Kidney epithelial cell (primary cell): ENCODE measurements around the gene DAPK1. TPM values are rescaled to one million over a fixed set of nuclear protein-coding genes. Genes with fewer than 3 reads are reported as not detected.

Experiments
- DNase-seq: peaks from one replicate; pipeline ENCODE4 v3.0.0-alpha.2; 2010; ENCODE audit warnings: low read depth
- H3K27me3 ChIP-seq: 2 replicates; pipeline ENCODE4 v1.6.0; 2011; ENCODE audit warnings: low read length; ENCODE audit not compliant: control insufficient read depth, insufficient read depth
- H3K36me3 ChIP-seq: 2 replicates; pipeline ENCODE4 v1.5.1; 2011; ENCODE audit warnings: low read length; ENCODE audit not compliant: control insufficient read depth, insufficient read depth
- H3K4me3 ChIP-seq: 2 replicates; pipeline ENCODE4 v1.5.1; 2011; ENCODE audit warnings: low read depth, mild to moderate bottlenecking, control low read depth, low read length
- CTCF ChIP-seq: IDR thresholded peaks from 2 replicates; pipeline ENCODE4 v1.5.1; 2011; ENCODE audit warnings: mild to moderate bottlenecking, moderate library complexity, low read length, control low read depth, inconsistent platforms; ENCODE audit not compliant: insufficient read depth, poor library complexity, severe bottlenecking
- total RNA-seq: library from RNA; depleted of rRNA; stranded (reverse); fragments of >200 nt; gene quantifications from 2 replicates; pipeline ENCODE4 v1.2.3, GENCODE V29; 2015

DAPK1 gene
- total RNA-seq, 1 donor from 2014 or later, result 23.5 TPM

DNA sequence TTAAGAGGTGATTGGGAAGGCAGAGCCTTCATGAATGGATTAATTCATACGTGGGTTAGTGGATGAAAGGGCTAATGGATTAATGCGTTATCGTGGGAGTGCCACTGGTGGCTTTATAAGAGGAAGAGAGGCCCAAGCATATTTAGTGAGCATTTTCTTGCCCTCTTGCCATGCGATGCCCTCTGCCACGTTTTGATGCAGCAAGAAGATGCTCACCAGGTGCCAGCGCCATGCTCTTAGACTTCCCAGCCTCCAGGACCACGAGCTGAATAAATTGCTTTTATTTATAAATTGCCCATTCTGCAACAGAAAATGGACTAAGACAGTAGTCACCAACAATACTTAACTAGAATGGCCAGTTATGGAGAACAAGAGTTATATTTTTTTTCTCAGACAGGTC lies 24.2 kb downstream of the DAPK1 start:
- Histone ChIP-seq H3K36me3 (no peaks in the 10 kb centered on the region), H3K27me3 (no peaks in the 10 kb centered on the region), H3K4me3 (no peak overlapping the region)
- DNase-seq, result no peak
- TF ChIP-seq CTCF, result no peak

DNA sequence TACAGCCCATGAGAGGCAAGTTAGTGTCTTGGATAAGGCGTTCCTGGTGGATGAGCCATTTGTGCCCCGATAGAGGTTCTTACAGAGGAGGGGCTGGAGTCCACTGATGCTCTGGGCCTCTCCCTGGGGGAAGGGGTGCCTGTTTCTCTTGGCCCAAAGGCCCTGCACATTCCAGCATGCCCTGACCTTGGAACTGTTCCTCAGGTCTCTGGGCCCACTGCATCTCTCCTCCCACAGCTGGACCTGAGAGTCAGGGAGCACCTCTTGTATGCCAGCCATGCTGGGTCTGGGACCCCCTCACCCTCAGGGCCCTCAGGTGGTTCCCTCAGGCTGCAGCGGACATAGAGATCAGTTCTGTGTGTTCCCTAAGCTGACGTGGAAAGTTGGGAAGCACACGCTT lies 26.4 kb downstream of the DAPK1 start:
- no peak for TF ChIP-seq CTCF
- no peaks in the 10 kb centered on the region for H3K27me3 ChIP-seq
- no peaks in the 10 kb centered on the region for H3K36me3 ChIP-seq
- no peak overlapping the region for H3K4me3 ChIP-seq
- no peak for DNase-seq

DNA sequence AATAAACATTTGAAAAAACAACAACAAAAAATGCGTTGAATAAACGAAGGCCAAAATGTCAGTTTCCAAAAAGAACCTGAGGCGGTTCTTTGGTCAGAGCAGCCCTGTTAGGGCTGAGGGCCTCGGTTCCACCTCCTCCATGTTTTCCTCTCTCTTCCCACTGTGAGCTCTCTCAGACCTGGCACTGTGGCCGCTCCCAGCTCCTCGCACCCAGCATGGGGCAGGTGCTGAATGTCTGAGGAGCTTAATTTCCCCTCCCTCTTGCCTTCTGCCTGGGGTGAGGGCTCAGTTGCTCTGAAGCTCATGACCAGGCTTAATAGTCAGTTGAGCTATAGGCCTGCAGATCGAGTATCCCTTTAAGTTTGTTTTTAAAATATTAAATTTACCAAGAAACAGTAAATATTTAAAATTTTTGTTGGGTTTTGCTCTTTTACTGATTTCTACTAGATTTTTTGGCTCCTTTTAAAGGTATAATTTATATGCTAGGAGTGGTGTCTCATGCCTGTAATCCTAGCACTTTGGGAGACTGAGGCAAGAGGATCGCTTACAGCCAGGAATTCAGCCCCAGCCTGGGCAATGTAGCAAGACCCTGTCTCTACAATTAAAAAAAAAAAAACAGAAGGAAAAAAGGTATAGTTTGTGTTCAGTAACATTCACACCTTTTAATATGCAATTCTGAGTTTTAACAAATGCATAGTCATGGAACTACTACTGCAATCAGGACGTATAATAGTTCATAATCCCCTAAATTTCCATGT lies 28.1 kb downstream of the DAPK1 start:
- no peaks in the 10 kb centered on the region for H3K36me3 ChIP-seq

DNA sequence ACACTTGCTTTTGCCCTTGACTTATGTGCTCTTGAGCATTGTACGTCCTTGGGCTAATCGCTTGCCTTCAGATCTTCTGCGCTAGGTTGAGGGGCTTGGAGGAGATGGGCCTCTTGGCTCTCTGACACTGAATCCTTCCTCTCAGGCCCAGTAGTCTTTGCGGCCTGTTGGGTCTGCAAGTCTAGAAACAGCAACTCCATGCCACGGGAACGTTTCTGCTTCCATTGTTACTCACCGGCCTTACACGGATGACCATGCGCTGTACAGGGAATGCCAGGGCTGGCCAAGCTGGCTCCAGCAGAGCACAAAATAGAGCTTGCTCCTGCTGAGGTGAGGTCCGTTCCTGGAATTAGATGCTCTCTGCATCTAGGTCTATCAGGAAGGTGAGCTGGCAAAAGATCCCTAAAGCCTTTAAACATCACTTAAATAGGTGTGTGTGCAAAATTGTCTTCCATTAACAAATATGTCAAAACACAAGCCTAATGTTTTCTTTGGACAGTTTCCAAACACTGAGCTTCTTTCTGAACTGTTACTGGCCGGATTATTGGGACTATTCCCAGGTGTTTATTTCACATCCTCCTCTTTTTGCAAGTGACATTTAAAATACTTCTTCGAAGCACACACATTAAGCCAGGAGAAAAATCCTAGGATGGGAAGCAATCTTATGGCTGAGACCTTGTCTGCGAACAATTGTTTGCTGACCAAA lies 29.7 kb downstream of the DAPK1 start:
- no peak for TF ChIP-seq CTCF
- no peak overlapping the region for H3K4me3 ChIP-seq
- DNase-seq, result no peak
- H3K27me3 ChIP-seq, result no peaks in the 10 kb centered on the region
- no peaks in the 10 kb centered on the region for H3K36me3 ChIP-seq

More for the DNA sequence above, 28.1 kb downstream of the DAPK1 start:
- TF ChIP-seq CTCF, result no peak
- no peak for DNase-seq
- H3K27me3 ChIP-seq, result no peaks in the 10 kb centered on the region
- no peak overlapping the region for H3K4me3 ChIP-seq

DNA sequence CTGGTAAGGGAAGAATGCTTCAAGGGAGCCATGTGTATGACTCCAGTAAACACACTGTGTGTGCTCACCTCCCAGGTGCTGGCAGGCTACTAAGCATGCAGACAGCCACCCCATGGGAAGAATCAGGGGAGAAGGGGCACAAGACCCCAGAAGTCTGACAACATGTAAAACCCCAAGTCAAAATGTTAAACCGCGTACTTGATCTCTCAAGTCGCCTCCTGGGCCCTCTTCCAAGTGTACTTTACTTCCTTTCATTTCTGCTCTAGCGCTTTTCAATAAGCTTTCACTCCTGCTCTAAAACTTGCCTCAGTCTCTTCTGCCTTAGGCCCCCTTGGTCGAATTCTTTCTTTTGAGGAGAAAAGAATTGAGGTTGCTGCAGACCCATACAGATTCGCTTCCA lies 31.3 kb downstream of the DAPK1 start:
- H3K36me3 ChIP-seq, result no peaks in the 10 kb centered on the region
- TF ChIP-seq CTCF, result no peak
- no peaks in the 10 kb centered on the region for H3K27me3 ChIP-seq
- no peak overlapping the region for H3K4me3 ChIP-seq
- no peak for DNase-seq
